ENCODE data around the gene DAB1.

The DAB1 gene

DNA sequence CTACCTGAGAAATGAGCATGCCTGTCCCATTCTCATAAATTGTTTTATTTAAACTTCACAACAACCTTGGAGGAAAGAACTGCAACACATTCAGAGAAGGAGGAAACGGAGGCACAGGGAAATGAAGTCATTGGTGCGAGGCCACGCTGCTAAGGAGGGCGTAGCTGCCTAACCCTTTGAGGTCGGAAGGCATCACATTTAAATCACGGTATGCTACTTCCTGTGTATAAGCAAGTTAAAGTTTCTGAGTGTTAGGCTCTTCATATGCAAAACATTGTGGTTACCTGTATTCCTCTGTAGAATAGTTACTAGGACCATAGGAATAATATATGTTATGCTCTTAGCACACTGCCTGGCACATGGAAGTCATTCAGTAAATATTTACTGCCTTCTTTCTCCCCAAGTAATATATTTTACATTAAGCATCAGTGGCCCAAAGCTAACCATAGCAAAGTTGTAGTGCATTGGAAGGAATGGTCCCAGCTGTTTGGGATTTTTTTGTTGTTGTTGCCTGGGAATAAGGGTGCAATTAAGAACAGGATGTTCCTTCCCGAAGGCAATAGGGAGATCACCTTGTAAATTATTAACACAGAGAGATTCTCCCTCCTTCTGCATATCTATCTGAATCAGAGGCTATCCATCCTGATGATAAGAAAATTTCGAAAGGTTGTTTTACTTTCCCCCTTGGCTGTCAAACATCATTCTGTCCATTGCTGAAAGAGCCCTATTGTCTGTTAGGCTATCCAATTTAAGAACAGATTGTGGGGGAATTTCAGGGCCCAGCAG, 265.8 kb downstream of the DAB1 start:
- no peak for DNase-seq

GRCh38 chr1:57156907-57157306, 267.0 kb downstream of the DAB1 start:
- no peak for DNase-seq

GRCh38 chr1:57146100-57146499, 277.8 kb downstream of the DAB1 start:
- DNase-seq, result no peak

- no peak for DNase-seq
These were observed 280.9 kb downstream of the DAB1 start for GRCh38 chr1:57142999-57143398.

DNA sequence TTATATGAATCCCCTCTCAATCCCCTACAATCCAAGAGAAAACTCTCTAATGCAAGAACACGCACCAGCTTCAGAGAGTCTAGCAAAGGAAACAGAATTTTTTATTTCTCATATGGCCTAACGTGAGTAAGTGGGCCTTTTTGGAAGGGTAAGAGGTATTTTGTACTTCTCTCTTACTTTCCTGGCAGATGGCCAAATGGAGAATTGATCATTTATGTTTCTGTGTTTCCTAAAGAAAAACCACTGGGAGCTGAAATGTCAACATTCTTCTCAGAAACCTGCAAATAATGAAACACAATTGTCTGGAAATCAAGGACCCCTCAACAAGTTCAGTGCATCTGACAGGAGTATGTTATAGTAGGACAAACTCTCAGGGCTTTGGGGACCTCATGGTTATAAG, 281.7 kb downstream of the DAB1 start:
- DNase-seq, result no peak

- DNase-seq, result no peak
These were observed 285.3 kb downstream of the DAB1 start for GRCh38 chr1:57138432-57139078.

DNA sequence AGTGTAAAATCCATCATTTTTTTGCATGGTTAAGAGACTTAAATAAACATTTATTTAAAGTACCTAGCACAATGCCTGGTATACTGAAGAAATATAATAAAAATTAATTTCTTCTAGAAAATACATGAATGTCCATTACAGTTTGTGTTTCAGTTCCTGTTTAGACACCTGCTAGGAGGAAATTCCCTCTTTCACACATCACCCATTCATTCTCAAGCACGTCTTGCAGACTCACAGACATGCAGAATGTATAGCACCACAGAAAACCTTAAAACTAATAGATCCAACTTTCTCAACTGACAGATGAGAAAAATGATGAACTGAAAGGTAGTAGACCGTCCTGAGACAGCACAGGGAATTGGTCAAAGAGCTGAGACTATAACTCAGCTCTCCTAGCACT, 285.9 kb downstream of the DAB1 start:
- no peak for DNase-seq

- no peak for DNase-seq
These were observed 289.1 kb downstream of the DAB1 start for GRCh38 chr1:57134803-57135202.

DNA sequence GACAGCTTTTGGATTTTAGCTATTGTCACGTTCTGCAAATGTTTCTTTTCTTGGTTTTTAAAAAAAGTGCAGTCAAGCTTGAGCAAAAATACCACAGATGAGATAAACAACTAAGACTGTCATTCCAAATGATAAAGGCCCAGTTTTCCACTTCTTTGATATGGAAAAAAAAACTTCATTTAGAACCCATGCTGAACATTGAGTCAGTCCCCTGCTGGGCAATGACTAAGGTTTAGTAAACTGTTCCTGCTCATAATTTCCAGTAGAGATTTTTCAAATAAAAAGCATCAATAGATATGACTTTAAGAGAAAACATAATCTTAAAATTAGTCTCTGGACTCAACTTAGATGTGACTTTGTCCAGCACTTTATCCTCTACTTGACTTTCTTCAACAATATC, 290.2 kb downstream of the DAB1 start:
- no peak for DNase-seq

DNA sequence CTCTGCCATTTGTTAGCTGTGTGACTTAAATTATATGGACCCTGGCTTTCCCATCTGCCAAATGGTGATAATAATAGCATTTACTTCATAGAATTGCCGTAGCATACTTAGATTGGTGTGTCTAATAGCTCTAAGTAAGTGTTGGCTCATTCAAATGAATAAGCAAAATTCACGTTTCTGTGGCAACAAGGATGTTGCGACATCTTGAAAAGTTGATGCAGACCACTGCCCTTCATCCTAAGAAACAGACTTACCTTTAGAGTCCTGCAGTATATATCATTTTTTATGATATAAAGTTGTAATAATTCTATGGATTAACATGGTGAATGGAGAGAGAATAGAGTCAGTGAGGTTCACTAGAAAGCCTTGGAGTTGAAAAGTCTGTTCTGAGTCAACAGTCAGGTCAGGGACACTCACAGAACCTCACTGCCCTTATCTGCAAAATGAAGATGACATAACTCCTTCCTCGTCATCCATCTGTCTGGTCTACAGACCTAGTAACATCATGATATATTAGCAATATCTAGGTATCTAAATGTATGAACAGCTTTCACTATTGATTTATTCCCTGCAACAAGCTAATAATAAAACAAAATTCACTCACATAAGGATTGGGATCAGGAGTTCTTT, 290.8 kb downstream of the DAB1 start:
- peak; percentile 2 for DNase-seq

- DNase-seq, result no peak
These were observed 292.0 kb downstream of the DAB1 start for GRCh38 chr1:57131701-57132394.

- no peak for DNase-seq
These were observed 292.6 kb downstream of the DAB1 start for GRCh38 chr1:57131257-57131656.

- no peak for DNase-seq
These were observed 294.0 kb downstream of the DAB1 start for GRCh38 chr1:57129865-57130264.

DNA sequence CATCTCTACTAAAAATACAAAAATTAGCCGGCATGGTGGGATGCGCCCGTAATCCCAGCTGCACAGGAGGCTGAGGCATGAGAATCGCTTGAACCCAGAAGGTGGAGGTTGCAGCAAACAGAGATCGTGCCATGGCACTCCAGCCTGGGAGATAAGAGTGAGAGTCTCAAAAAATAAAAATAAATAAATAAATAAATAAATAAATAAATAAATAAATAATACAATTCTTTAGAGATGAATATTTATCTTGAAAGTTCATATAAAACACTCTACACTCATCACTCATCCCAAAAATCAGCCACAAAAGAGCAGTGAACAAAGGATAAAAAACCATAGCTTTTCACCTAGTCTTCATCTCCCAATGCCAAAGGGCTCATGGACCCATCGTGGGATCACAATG, 295.9 kb downstream of the DAB1 start:
- no peak for DNase-seq

DNA sequence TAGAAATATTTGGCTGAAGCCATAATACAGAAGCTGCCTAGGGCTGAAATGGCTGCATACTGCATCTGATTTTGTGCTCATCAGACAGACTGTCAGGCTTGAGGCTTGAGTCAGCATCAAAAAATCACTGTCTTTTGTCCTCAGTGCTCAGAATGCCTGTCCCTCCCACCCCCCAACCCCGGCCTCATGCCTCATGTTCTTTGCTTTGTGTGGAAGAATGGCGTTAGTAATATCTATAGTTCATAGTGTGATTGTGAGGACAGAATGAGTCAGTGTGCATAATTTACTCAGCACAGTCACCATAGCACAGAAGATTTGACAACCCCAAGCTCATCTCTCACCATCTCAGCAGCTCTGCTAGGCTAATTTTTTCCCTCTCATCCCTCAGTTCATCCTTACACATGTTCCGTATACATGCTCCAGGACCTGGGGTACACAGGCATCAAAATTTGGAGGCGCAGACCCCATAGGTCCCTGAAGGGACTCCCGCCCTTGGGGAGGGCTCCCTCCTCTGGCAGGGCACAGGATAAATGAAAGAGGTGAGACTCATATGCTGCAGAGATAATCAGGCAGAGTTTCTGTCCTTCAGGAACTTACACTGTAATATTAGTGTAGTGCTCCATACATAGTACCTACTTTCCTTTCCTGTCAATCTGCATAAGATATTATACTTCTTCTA, 299.0 kb downstream of the DAB1 start:
- no peak for DNase-seq

GRCh38 chr1:57124170-57124569, 299.7 kb downstream of the DAB1 start:
- no peak for DNase-seq

DNA sequence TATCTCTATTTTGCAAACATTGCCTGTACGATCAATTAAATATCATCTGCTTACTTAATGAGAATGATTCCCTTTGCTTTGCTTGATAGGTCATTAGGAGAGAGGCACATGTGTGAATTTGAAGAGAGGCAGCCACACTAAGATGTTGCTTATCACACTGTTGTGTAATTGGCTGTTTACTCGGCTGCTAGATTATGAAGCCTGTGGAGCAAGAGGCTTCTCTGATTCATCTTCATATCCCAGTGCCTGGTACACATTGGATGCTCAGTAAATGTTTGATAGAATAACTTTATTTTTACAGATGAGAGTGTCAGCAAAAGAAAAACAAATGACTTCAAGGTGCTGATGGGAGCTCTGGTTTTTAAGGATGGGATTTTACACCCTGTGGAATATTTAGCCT, 301.8 kb downstream of the DAB1 start:
- DNase-seq, result no peak

- DNase-seq, result no peak
These were observed 304.8 kb downstream of the DAB1 start for GRCh38 chr1:57118948-57119603.

- no peak for DNase-seq
These were observed 306.1 kb downstream of the DAB1 start for GRCh38 chr1:57117753-57118152.

DNA sequence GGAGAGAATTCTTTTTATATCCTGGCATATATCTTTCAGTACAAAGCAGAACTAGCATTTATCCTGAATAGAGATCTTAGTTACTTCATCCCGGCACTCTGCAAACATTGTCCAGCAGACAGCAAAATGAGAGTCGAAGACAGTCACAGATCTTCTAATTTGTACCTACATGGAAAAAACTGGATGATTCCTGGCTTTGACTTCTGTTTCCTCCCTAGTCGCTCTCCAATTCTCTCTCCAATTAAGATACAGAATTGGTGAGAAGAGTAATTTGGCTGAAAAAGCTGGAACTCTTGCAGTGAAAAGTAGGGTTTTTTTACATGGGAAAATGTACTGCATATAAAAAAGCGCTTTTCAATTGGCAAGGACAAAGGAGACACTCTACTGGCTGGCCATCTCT, 307.0 kb downstream of the DAB1 start:
- DNase-seq, result no peak

GRCh38 chr1:57115030-57115614, 308.7 kb downstream of the DAB1 start:
- DNase-seq, result no peak

- no peak for DNase-seq
These were observed 311.7 kb downstream of the DAB1 start for GRCh38 chr1:57112148-57112547.
